GM19468 (cell line): ENCODE data around the gene REEP3.
"Not testable (repeated sequence)": the region's sequence is repeated elsewhere in the genome, so short reads cannot be mapped to it uniquely, and the experiment has no call there.

Source experiments
- ATAC-seq: cut with Tn5 transposase; IDR thresholded peaks from one replicate; pipeline ENCODE4 v1.9.1; 2021; ENCODE audit warnings: mild to moderate bottlenecking, moderate library complexity, moderate number of reproducible peaks; ENCODE audit not compliant: unreplicated experiment; ENCODE audit errors: extremely low read depth

REEP3 gene, protein sequence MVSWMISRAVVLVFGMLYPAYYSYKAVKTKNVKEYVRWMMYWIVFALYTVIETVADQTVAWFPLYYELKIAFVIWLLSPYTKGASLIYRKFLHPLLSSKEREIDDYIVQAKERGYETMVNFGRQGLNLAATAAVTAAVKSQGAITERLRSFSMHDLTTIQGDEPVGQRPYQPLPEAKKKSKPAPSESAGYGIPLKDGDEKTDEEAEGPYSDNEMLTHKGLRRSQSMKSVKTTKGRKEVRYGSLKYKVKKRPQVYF

DNA sequence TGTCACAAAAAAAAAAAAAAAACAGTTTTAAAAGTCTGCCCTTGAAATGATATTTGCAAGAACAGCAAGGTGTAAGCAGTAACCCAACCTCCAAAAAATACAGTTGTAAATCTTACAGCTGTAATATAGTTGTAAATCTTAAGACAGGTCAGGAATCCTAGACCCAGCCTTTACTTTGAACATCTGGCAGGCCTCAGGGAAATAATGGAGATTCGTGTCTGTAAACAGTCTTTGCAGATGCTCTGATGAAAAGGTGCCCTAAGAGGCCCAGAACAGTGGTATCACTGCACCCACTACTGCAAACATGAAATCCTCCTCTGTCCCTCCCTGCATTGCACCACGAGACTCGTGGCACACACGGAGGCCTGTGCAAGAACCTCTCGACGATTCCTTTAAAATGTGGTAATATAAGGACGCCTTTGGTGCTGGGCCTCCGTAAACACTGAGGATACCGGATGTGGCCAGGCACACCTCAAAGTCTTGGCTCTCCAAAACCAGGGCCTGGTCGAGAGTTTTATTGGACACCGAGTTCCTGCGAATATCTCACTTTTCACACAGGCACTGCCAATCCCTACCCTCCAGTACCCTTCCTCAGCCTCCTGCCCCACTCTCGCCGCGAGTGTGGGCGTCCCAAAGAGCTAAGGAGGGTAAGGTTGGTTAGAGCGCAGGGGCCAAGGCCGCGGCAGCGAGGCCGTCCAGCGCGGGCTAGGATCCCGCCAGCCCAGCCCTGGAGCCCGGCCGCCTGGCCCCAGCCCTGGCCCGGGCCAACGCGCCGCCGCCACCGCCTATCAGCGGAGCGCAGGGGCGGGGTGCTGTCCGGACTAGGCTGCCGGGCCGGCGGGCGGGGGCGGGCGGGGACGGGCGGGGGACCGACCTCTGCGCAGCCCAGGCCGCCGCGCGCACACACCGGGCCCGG, at the start of gene REEP3:
TSS of gene REEP3 (plus strand) at position 902 of the 916 bp plus-strand sequence. CDS start 145 bp downstream, outside the sequence.
- ATAC-seq, result peak; percentile 21

- ATAC-seq, result no peak
These were observed 46.7 kb upstream of the REEP3 start for GRCh38 chr10:63474488-63474887.

- ATAC-seq, result no peak
These were observed 43.3 kb upstream of the REEP3 start for GRCh38 chr10:63477927-63478326.

DNA sequence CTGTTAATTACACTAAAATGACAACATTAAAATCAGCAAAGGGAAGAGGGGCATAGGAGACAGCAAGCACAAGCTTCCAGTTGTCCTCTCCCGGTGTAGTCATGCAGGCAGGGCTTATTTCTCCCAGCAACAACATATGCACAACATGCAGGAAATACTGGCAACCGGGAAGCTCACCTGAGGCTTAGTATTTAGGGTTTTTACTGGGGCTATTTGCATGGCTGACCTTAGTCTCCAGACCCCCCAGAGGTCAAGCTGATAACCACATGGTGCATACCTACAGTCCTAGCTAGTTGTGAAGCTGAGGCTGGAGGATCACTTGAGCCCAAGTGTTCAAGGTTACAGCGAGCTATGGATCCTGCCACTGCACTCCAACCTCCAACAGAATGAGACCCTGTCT, 42.6 kb upstream of the REEP3 start:
- no peak for ATAC-seq

- ATAC-seq, result no peak
These were observed 41.0 kb upstream of the REEP3 start for GRCh38 chr10:63480237-63480636.

GRCh38 chr10:63481815-63482421, 39.3 kb upstream of the REEP3 start:
- no peak for ATAC-seq

GRCh38 chr10:63483983-63484382, 37.2 kb upstream of the REEP3 start:
- no peak for ATAC-seq

GRCh38 chr10:63487990-63488389, 33.2 kb upstream of the REEP3 start:
- ATAC-seq, result no peak

GRCh38 chr10:63489838-63490237, 31.4 kb upstream of the REEP3 start:
- no peak for ATAC-seq

DNA sequence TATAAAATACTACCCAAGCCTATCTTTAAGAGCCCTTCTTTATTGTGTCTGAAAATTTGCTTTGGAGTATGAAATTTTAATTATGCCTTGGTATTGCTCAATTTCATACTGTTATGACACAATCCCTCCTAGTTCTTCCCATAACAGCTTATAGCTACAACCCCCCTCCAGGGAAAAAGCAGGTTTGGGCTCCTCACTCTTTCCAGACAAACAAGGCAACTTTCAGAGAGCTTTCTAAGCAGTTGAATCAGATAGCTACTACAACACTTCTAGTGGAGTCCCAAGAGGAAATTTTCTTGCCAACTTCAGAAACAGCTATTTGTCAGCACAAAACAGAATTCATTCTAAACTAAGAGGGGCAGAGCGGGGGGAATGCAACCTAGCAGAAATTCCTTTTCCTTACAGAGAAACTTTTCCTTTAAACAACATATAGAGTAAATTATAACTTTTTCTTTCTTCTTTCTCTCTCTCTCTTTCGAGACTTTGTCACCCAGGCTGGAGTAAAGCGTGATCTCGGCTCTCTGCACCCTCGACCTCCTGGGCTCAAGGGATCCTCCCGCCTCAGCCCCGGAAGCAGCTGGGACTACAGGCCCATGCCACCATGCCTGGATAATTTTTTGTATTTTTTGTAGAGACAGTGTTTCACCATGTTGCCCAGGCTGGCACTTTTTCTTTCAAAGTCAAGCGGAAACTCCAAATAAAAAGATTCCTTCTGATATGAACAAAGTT, 29.4 kb upstream of the REEP3 start:
- no peak for ATAC-seq

DNA sequence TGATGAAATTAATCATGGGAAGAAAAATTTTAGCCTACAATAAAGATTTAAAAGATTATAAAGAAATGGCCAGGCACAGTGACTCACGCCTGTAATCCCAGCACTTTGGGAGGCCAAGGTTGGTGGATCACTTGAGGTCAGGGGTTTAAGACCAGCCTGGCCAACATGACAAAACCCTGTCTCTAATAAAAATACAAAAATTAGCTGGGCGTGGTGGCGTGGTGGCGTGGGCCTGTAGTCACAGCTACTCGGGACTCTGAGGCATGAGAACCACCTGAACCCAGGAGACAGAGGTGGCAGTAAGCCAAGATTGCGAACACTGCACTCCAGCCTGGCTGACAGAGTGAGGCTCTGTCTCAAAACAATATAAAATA, 28.9 kb upstream of the REEP3 start:
- not testable (repeated sequence) for ATAC-seq

DNA sequence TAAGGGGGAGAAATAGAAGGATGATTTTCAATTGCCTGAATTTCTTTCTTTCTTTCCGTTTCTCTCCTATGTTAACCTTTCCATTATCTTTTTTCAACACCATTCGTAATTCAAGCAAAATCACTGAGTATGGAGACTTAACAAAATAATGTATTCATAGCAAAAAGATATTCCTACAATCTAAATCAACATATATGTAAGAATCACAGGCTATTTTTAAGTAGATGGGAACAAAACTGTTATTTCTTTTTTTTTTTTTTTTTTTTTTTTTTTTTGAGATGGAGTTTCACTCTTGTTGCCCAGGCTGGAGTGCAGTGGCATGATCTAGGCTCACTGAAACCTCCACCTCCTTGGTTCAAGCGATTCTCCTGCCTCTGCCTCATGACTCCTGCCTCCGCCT, 28.2 kb upstream of the REEP3 start:
- ATAC-seq, result no peak

- no peak for ATAC-seq
These were observed 26.2 kb upstream of the REEP3 start for GRCh38 chr10:63494951-63495350.

DNA sequence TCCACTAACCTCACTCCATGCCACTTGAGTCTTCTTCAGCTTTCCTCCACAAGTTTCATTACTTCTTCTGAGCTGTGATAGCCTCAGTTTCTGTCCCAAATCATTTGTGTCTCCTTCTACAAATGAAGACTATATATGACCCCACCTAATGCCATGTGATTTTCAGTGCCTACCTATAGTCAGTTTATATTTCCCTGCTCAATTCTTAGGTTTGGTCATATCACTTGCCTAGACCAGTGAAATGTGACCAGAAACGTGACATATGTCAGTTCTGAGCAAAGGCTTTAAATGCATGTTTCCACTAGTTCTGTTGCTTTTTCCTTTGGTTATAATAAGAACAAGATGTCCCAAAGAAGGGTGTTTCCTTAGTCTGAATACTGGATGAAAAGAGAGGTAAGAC, 24.6 kb upstream of the REEP3 start:
- no peak for ATAC-seq

DNA sequence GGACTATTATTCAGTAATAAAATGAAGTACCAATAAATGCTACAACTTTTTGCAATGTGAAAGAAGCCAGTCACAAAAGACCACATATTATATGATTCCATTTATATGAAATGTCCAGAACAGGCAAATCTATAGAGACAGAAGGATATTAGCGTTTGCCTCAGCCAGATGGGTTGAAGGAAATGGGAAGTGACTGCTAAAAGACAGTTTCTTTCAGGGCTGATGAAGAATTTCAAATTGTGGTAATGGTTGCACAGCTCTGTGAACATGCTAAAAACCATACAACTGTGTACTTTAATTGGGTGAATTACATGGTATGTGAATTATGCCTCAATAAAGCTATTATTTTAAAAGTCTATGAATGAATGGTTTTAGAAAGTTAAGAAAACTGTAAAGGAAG, 23.9 kb upstream of the REEP3 start:
- no peak for ATAC-seq

DNA sequence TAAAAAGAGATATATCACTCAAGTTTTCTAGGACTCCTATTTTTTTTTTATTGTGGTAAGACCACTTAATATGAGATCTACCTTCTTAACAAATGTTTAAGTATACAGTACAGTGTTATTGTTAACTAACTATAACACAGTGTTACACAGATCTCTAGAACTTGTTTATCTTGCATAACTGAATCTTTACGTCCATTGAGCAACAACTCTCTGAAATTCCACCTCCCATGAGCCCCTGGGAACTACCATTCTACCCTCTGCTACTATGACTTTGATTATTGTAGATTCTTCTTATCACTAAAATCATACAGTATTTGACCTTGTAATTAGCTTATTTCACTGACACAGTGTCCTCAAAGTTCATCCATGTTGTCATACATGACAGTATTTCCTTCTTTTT, 22.5 kb upstream of the REEP3 start:
- no peak for ATAC-seq

DNA sequence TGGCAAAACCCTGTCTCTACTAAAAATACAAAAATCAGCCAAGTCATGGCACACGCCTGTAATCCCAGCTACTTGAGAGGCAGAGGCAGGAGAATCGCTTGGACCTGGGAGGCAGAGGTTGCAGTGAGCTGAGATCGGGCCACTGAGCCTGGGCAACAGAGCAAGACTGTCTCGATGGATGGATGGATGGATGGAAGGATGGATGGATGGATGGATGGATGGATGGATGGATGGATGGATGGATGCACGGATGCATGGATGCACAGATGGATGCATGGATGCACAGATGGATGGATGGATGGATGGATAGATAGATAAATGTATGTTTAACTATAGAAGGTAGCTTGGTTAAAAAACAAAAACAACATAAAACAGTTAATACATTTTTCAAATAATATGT, 20.6 kb upstream of the REEP3 start:
- not testable (repeated sequence) for ATAC-seq

- ATAC-seq, result no peak
These were observed 19.2 kb upstream of the REEP3 start for GRCh38 chr10:63501954-63502353.

DNA sequence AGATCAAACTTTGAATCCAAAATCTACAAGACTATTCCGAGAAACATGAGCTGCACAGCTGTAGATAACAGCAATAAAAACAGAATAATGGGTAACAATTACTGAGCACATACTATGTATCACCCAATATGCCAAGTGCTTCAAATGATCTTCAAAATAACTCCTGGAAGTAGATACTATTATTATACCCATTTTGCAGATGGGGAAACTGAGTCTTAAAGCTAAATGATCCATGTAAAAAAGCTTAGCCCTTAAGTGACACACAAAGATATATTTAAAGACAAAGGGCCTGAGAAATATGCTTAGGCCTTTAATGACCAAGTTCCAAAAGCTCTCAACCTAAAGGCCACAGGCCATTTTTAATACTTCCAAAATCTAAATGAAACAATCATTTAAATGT, 18.4 kb upstream of the REEP3 start:
- ATAC-seq, result no peak

- no peak for ATAC-seq
These were observed 17.8 kb upstream of the REEP3 start for GRCh38 chr10:63503395-63503794.
